Gastrocnemius medialis (tissue), 4 donors: ENCODE data around the gene GIT2. TPM values are rescaled to one million over a fixed set of nuclear protein-coding genes. Genes with fewer than 3 reads are reported as not detected.

Experiments used
- ATAC-seq, 2 donors: fragments of 150-250 bp; one replicate each; pipeline ENCODE4 v1.9.1; 2016
- DNase-seq, 2 donors: peaks; one replicate each; pipeline ENCODE4 v3.0.0-alpha.2; 2019
- H3K27ac ChIP-seq, 4 donors: fragments of 200-600 bp; sonication (generic); 1 replicate in 1 of 4; 2 replicates in 3 of 4; pipeline ENCODE4 v1.5.1; 2016 to 2018; ENCODE audit warnings: mild to moderate bottlenecking in 2 of 4, moderate library complexity in 1 of 4
- H3K27me3 ChIP-seq, 3 donors: fragments of 200-600 bp; sonication (generic) in 2 of 3; 1 replicate in 1 of 3; 2 replicates in 2 of 3; pipeline versions ENCODE4 v1.5.1 to v1.6.0; 2016 to 2019; ENCODE audit warnings: mild to moderate bottlenecking in 1 of 3, moderate library complexity in 1 of 3
- H3K36me3 ChIP-seq, 2 donors: fragments of 200-600 bp; sonication (generic) in 1 of 2; one replicate each; pipeline ENCODE4 v1.5.1; 2017 to 2018
- H3K4me1 ChIP-seq, 2 donors: fragments of 200-600 bp; sonication (generic) in 1 of 2; one replicate each; pipeline ENCODE4 v1.5.1; 2016 to 2017; ENCODE audit warnings: mild to moderate bottlenecking in 2 of 2
- H3K4me3 ChIP-seq, 4 donors: fragments of 200-600 bp; sonication (generic) in 3 of 4; 1 replicate in 1 of 4; 2 replicates in 3 of 4; pipeline ENCODE4 v1.5.1; 2016 to 2019; ENCODE audit warnings: mild to moderate bottlenecking in 2 of 4
- H3K9me3 ChIP-seq, 3 donors: fragments of 200-600 bp; sonication (generic) in 2 of 3; 1 replicate in 1 of 3; 2 replicates in 2 of 3; pipeline ENCODE4 v1.5.1; 2016 to 2019
- CTCF ChIP-seq, 5 experiments: fragments of 450-650 bp in 3 of 5; fragments of 200-600 bp in 2 of 5; sonication (generic) in 2 of 5; IDR thresholded peaks in 4 of 5; conservative IDR thresholded peaks in 1 of 5; 1 replicate in 4 of 5; 2 replicates in 1 of 5; pipeline ENCODE4 v1.5.1; 2016 to 2019; ENCODE audit warnings: antibody characterized with exemption in 5 of 5, mild to moderate bottlenecking in 3 of 5, moderate library complexity in 3 of 5
- POLR2A ChIP-seq, 2 donors: fragments of 450-650 bp; IDR thresholded peaks; one replicate each; pipeline ENCODE4 v1.6.1; 2017; ENCODE audit warnings: antibody characterized with exemption in 2 of 2, mild to moderate bottlenecking in 2 of 2, moderate library complexity in 2 of 2
- in situ Hi-C, 4 donors: fragments of 200-750 bp; cut with MboI; loops; one replicate each; pipeline versions ENCODE4 v1.15.0 to v1.8.0; 2017; ENCODE audit warnings: low sequenced_read_pairs in 4 of 4
- intact Hi-C: fragments of 100-400 bp; cut with DNase I; formaldehyde crosslinking; loops from one replicate; pipeline ENCODE4 v1.15.1; 2023; ENCODE audit warnings: low total_unique reads
- total RNA-seq, 4 donors: library from RNA; depleted of rRNA; stranded (reverse); fragments of >200 nt; gene quantifications; one replicate each; pipeline versions ENCODE4 v1.1.0 to v1.2.3, GENCODE V29; 2016

Gene GIT2
- total RNA-seq, 4 donors from 2014 or later = 23.4 to 32.1 (median 23.6) TPM

GRCh38 chr12:109938947-109939346 lies 57.2 kb downstream of the GIT2 start:
- Histone ChIP-seq H3K9me3 (no peaks in the 10 kb centered on the region), H3K27me3 (no peaks in the 10 kb centered on the region), H3K4me1 (no peaks in the 10 kb centered on the region), H3K4me3 (no peak overlapping the region), H3K36me3 (peaks cover 0 to 58% of the 10 kb centered on the region in 2 donors), H3K27ac (no peak overlapping the region)
- DNase-seq (no peak), ATAC-seq (no peak)
- intact Hi-C loops (no loop called here), in situ Hi-C loops (no loop called here)
- TF ChIP-seq POLR2A (IDR thresholded peaks at IDR 0.05) (no peak), CTCF (IDR thresholded peaks at IDR 0.05 in 4 of 5, conservative IDR thresholded peaks at IDR 0.05 in 1 of 5) (no peak)

DNA sequence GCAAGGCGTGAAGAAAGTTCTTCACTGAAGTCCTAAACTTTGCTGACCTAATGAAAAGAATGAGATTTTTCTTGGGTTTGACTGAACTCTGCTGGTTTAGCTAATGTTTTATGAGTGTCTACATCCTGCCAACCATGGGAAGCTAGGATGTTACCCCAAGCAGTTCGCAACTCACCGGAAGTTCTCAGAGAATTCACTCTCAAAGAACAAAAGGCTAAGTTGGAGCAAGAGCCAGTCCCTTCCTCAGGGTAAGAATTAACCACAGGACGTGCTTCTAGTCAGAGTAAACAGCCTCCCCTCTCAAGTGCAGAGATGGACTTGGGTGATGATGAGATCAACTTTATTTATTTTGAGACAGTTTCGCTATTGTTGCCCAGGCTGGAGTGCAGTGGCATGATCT lies 58.8 kb downstream of the GIT2 start:
- no peak for ATAC-seq
- TF ChIP-seq CTCF (IDR thresholded peaks at IDR 0.05 in 4 of 5, conservative IDR thresholded peaks at IDR 0.05 in 1 of 5) (no peak), POLR2A (IDR thresholded peaks at IDR 0.05) (no peak)
- Histone ChIP-seq H3K27ac (no peak overlapping the region), H3K27me3 (no peaks in the 10 kb centered on the region), H3K9me3 (no peaks in the 10 kb centered on the region), H3K4me3 (no peak overlapping the region), H3K36me3 (peaks cover 0 to 73% of the 10 kb centered on the region in 2 donors), H3K4me1 (no peaks in the 10 kb centered on the region)
- in situ Hi-C loops = no loop called here
- DNase-seq = no peak
- intact Hi-C loops = no loop called here

GRCh38 chr12:109934026-109934425 lies 62.1 kb downstream of the GIT2 start:
- in situ Hi-C loops = no loop called here

GRCh38 chr12:109932878-109933503 lies 63.2 kb downstream of the GIT2 start:
- Histone ChIP-seq H3K4me3 (no peak overlapping the region), H3K27me3 (no peaks in the 10 kb centered on the region), H3K4me1 (peaks cover 2 to 4% of the 10 kb centered on the region in 2 donors), H3K27ac (no peak overlapping the region), H3K9me3 (no peaks in the 10 kb centered on the region), H3K36me3 (peaks cover 0 to 83% of the 10 kb centered on the region in 2 donors)
- ATAC-seq = no peak
- intact Hi-C loops = no loop called here
- DNase-seq = no peak
- in situ Hi-C loops = no loop called here
- no peak for TF ChIP-seq CTCF (IDR thresholded peaks at IDR 0.05 in 4 of 5, conservative IDR thresholded peaks at IDR 0.05 in 1 of 5)
- TF ChIP-seq POLR2A (IDR thresholded peaks at IDR 0.05) = no peak

More at GRCh38 chr12:109934026-109934425, 62.1 kb downstream of the GIT2 start:
- intact Hi-C loops = no loop called here
- DNase-seq (no peak), ATAC-seq (no peak)
- H3K27ac ChIP-seq = no peak overlapping the region
- no peaks in the 10 kb centered on the region for H3K27me3 ChIP-seq
- no peak overlapping the region for H3K4me3 ChIP-seq
- H3K36me3 ChIP-seq = peaks cover 0 to 90% of the 10 kb centered on the region in 2 donors
- H3K4me1 ChIP-seq = no peaks in the 10 kb centered on the region
- no peaks in the 10 kb centered on the region for H3K9me3 ChIP-seq
- TF ChIP-seq POLR2A (IDR thresholded peaks at IDR 0.05) (no peak), CTCF (IDR thresholded peaks at IDR 0.05 in 4 of 5, conservative IDR thresholded peaks at IDR 0.05 in 1 of 5) (no peak)

- Histone ChIP-seq H3K27ac (no peak overlapping the region), H3K36me3 (peaks cover 0 to 71% of the 10 kb centered on the region in 2 donors), H3K4me1 (peaks cover 8 to 10% of the 10 kb centered on the region in 2 donors), H3K27me3 (no peaks in the 10 kb centered on the region), H3K4me3 (no peak overlapping the region), H3K9me3 (no peaks in the 10 kb centered on the region)
- in situ Hi-C loops (no loop called here), intact Hi-C loops (no loop called here)
- DNase-seq (no peak), ATAC-seq (no peak)
- TF ChIP-seq CTCF (IDR thresholded peaks at IDR 0.05 in 4 of 5, conservative IDR thresholded peaks at IDR 0.05 in 1 of 5) (no peak), POLR2A (IDR thresholded peaks at IDR 0.05) (no peak)
Measured at GRCh38 chr12:109931143-109931542, 65.0 kb downstream of the GIT2 start.
